ENCODE results near the gene UBALD1. TPM values are rescaled to one million over a fixed set of nuclear protein-coding genes. Genes with fewer than 3 reads are reported as not detected.

UBALD1 gene
- total and polyA plus RNA-seq, 10 donors, result 10.0 to 33.6 (median 17.6) TPM

DNA sequence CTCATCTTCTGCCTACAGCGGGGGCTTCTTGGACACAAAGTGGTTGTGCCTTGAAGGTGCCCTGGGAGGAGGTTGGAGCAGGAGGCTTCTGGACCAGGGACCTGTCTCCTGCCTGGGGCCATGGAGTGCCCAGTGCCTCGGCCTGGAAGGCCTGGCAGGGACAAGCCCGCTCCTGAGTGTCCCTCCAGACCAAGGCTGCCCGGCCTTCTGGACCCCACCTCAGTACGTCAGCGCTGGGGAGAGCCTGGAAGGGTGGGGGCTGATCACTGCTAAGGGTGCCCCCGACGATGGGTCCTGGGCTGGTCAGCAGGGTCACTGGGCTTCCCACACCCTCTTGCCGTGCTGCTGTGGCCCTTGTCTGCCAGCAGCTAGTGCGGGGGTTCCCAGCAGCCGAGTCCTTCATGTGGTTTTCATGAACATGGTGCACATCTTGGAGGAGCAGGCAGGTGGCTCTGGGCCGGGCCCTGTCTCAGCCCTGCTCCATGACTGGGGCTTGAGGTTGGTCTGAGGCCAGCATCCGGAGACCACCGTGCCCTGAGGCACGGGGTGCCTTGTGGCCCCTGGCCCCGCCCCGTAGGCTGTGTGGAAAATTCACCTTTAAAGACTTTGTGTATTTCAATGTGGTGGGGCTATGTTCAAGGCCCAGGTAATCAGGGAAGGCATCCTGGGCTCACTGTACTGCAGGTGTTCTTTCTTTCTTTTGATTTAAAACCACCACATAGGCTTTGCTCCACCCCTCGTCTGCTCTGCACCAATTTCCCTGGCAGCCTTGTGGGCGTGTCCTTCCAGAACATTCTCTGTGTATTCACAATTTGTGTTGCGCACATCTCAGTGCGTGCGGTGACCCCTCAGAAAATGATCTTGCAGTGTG is 32.3 kb upstream of the UBALD1 start:
- intact Hi-C loops (cut with DNase I; ENCODE audit: low total_unique reads), result no loop called here
- Histone ChIP-seq H3K27ac (peak overlapping the region in 1 of 8 donors; percentile 8), H3K4me1 (peaks cover 0 to 67% (median 30%) of the 10 kb centered on the region in 6 donors), H3K4me3 (no peak overlapping the region), H3K27me3 (replicated peaks in 1 of 7) (no peaks in the 10 kb centered on the region), H3K36me3 (peaks cover 0 to 74% (median 12%) of the 10 kb centered on the region in 6 donors), H3K9me3 (no peaks in the 10 kb centered on the region)
- WGBS, 5 donors, result 89 to 93% (median 91%) methylated on average over 10 to 22 of the region's 22 CpGs
- TF ChIP-seq POLR2A (IDR thresholded peaks at IDR 0.05), result no peak
- TF ChIP-seq, protein P1, sequence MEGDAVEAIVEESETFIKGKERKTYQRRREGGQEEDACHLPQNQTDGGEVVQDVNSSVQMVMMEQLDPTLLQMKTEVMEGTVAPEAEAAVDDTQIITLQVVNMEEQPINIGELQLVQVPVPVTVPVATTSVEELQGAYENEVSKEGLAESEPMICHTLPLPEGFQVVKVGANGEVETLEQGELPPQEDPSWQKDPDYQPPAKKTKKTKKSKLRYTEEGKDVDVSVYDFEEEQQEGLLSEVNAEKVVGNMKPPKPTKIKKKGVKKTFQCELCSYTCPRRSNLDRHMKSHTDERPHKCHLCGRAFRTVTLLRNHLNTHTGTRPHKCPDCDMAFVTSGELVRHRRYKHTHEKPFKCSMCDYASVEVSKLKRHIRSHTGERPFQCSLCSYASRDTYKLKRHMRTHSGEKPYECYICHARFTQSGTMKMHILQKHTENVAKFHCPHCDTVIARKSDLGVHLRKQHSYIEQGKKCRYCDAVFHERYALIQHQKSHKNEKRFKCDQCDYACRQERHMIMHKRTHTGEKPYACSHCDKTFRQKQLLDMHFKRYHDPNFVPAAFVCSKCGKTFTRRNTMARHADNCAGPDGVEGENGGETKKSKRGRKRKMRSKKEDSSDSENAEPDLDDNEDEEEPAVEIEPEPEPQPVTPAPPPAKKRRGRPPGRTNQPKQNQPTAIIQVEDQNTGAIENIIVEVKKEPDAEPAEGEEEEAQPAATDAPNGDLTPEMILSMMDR (IDR thresholded peaks at IDR 0.05 in 8 of 11, conservative IDR thresholded peaks at IDR 0.05 in 3 of 11), result no peak
- peak in 1 of 3 donors; percentile 29 for TF ChIP-seq POLR2AphosphoS5 (IDR thresholded peaks at IDR 0.05)
- no peak for DNase-seq

GRCh38 chr16:4641895-4642294 is 27.2 kb upstream of the UBALD1 start:
- WGBS, 5 donors, result 43 to 63% (median 52%) methylated on average over 14 of the region's 14 CpGs
- H3K27ac ChIP-seq, result peak overlapping the region in 6 of 8 donors; percentile 33 to 79 (median 72)
- H3K27me3 ChIP-seq (replicated peaks in 1 of 7), result no peaks in the 10 kb centered on the region
- H3K36me3 ChIP-seq, result peaks cover 0 to 75% (median 0%) of the 10 kb centered on the region in 6 donors
- intact Hi-C loops (cut with DNase I; ENCODE audit: low total_unique reads), result no loop called here
- no peak for DNase-seq
- H3K4me3 ChIP-seq, result no peak overlapping the region
- no peaks in the 10 kb centered on the region for H3K9me3 ChIP-seq
- H3K4me1 ChIP-seq, result peaks cover 4 to 78% (median 41%) of the 10 kb centered on the region in 6 donors
- TF ChIP-seq POLR2A (IDR thresholded peaks at IDR 0.05) (no peak), POLR2AphosphoS5 (IDR thresholded peaks at IDR 0.05) (no peak)
- TF ChIP-seq, protein P1 (IDR thresholded peaks at IDR 0.05 in 8 of 11, conservative IDR thresholded peaks at IDR 0.05 in 3 of 11), result no peak

- peak overlapping the region in 5 of 8 donors; percentile 64 to 79 (median 73) for H3K27ac ChIP-seq
- DNase-seq, result no peak
- 90 to 99% (median 90%) methylated on average over 5 of the region's 5 CpGs for WGBS, 5 donors
Observed at GRCh38 chr16:4641306-4641687, 26.6 kb upstream of the UBALD1 start.

More at GRCh38 chr16:4641306-4641687, 26.6 kb upstream of the UBALD1 start:
- H3K4me3 ChIP-seq, result no peak overlapping the region
- TF ChIP-seq, protein P1 (IDR thresholded peaks at IDR 0.05 in 8 of 11, conservative IDR thresholded peaks at IDR 0.05 in 3 of 11), result no peak
- intact Hi-C loops (cut with DNase I; ENCODE audit: low total_unique reads), result no loop called here
- H3K36me3 ChIP-seq, result peaks cover 0 to 75% (median 0%) of the 10 kb centered on the region in 6 donors
- peaks cover 4 to 78% (median 41%) of the 10 kb centered on the region in 6 donors for H3K4me1 ChIP-seq
- H3K27me3 ChIP-seq (replicated peaks in 1 of 7), result no peaks in the 10 kb centered on the region
- H3K9me3 ChIP-seq, result no peaks in the 10 kb centered on the region
